ENCODE measurements around the gene TMEM185B.

DNA sequence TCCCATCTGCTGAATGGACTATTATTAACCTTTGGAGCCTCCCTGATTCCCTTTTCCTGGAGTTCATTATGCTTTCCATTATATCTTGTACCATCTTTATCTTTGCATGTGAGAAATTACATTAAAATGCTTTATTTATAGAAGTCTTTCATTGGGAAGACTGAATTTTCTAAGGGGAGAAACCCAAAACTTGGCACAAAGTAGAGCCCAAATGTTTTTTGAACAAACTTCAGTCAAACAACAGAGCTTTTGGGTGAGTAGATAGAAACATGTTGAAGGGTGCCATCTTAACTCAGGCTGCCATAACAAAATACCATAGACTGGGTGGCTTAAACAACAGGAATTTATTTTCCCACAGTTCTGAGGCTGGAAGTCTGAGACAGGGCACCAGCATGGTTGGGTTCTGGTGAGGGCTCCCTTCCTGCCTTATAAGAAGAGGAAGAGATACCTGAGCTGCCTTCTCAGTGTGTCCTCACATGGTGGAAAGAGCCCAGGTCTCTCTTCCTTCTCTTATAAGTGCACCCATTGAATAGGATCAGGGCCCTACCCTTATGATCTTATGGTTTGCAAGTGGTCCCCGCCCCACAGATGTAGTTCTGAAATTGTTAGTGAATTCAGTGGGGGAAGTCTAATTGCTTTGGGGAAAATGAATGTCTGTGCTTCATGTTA lies 48.6 kb upstream of the TMEM185B start:
- no peak for TF ChIP-seq POLR2A (IDR thresholded peaks at IDR 0.05)
- TF ChIP-seq, protein P1, sequence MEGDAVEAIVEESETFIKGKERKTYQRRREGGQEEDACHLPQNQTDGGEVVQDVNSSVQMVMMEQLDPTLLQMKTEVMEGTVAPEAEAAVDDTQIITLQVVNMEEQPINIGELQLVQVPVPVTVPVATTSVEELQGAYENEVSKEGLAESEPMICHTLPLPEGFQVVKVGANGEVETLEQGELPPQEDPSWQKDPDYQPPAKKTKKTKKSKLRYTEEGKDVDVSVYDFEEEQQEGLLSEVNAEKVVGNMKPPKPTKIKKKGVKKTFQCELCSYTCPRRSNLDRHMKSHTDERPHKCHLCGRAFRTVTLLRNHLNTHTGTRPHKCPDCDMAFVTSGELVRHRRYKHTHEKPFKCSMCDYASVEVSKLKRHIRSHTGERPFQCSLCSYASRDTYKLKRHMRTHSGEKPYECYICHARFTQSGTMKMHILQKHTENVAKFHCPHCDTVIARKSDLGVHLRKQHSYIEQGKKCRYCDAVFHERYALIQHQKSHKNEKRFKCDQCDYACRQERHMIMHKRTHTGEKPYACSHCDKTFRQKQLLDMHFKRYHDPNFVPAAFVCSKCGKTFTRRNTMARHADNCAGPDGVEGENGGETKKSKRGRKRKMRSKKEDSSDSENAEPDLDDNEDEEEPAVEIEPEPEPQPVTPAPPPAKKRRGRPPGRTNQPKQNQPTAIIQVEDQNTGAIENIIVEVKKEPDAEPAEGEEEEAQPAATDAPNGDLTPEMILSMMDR (IDR thresholded peaks at IDR 0.05): no peak
- no peak for TF ChIP-seq POLR2AphosphoS5 (IDR thresholded peaks at IDR 0.05)
- no peak for TF ChIP-seq EP300 (IDR thresholded peaks at IDR 0.05)

Data from suprapubic skin (tissue), 4 donors.